Stimulated activated CD8-positive, alpha-beta memory T cell treated with anti-CD3 and anti-CD28 coated beads, Interleukin-4, amount 100 ng/mL, for 1 hour (primary cell): ENCODE measurements around the gene CDH24.

Experiments
- DNase-seq, 2 donors: peaks; one replicate each; pipeline ENCODE4 v3.0.0-alpha.2; 2020; ENCODE audit warnings: low read depth in 2 of 2, low spot score in 1 of 2

CDH24 gene

DNA sequence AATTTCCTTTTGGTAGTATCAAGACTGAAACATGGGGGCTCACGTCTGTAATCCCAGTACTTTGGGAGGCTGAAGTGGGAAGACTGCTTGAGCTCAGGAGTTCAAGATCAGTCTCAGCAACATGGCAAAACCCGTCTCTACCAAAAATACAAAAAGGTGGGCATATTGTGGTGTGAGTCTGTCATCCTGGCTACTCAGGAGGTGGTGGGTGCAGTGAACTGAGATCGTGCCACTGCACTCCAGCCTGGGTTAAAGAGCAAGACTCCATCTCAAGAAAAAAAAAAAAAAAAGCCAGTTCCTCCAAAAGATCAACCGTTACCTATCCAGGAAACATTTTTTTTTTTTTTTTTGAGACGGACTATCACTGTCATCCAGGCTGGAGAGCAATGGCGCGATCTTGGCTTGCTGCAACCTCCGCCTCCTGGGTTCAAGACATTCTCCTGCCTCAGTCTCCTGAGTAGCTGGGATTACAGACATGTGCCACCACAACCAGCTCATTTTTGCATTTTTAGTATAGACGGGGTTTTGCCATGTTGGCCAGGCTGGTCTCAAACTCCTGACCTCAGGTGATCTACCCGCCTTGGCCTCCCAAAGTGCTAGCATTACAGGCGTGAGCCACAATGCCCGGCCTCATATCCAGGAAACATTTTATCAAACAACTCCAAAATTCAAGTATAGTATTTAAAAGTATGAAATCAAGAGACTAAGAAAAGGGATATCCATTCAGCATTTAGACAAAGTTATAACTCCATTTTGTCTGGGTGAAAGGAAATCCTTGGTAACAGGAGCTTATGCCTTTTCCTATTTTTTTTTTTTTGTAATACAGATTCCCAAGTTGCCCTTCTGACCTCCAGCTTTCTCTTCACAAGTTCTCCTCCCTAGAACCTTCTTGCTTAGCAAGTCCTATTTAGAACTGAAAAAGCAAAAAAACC, 34.2 kb upstream of the CDH24 start:
- no peak for DNase-seq

DNA sequence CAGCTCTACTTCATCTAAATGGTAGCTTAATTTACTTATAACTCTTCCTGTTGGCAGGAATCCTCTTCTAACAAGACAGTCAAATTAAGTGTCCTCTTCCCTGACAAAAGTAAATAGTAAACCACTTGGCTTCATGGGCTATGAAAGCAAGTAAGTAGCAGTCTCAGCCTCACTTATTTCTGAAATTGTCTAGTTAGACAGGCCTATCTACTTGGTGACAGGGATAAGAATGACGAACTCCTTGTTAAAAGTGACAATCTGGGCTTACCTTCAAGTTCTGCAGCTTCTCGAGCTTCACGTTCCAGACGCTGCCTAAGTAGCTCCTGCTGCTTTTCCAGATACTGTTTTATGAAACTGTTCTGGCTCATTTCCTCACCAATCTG, 32.9 kb upstream of the CDH24 start:
- no peak for DNase-seq

DNA sequence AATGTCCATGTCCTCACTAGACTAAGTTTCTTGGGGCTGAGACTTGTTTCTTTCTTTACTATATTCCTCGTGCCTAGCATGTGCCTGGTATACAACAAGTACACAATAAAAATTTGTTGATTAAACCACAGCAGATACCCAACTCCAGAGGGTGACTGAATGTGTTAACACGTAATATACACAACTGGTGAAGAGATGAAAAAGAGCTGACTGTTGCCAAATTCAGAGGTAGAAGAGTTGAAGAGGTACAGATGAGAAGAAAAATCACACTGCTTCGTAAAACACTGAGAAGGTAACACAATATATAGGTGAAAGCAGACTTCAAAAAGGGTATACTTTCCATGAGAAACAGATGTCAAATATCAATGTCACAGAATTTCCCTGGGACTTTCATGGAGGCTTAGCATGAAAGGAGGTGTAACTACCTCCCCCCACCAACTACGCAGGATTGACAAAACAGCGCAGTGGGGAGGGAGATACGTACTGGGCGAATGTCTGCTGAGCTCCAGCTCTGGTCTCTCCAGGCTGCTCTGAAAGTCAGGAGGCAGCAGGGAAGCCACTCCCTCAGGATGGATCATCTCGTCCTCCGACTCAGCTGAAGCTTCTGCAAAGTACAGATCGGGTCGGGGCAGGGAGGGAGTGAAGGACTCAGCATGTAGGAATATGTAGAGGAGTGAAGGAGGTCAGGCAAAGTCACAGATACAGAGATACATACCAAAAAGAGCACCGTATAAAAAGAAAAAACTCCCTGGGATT, 32.4 kb upstream of the CDH24 start:
- DNase-seq: no peak

DNA sequence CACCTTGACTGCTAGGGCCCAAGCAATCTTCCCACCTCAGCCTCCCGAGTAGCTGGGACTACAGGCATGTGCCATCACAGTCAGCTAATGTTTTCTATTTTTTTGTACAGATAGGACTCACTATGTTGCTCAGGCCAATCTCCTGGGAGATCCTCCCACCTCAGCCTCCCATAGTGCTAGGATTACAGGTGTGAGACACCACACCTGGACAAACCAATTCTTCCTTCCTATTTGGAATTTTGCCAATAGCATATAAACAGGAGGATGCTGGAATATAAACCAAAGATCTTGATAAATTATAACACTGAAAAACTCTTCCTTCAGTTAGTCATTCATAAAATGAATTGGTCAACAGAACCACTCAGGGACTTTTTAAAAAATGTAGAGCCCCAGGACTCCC, 29.2 kb upstream of the CDH24 start:
- DNase-seq: no peak

DNA sequence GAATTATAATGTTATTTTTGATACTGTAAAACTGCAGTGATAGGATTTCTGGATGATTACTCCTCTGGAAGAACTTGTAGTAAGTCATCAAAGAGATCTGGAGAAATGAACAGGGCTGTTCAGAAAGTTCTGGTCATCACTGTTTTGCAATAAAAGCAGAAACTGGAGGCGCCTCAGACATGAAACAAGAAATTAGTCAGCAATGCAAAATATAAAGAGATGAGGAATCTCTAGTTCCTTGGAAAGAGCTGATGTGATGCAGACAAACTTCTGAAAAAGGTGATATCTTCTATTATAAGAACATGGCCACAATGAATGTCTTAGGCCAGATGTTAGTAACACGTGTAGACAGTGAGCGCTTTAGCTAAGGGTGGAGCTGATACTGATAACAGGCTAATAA, 28.1 kb upstream of the CDH24 start:
- no peak for DNase-seq

DNA sequence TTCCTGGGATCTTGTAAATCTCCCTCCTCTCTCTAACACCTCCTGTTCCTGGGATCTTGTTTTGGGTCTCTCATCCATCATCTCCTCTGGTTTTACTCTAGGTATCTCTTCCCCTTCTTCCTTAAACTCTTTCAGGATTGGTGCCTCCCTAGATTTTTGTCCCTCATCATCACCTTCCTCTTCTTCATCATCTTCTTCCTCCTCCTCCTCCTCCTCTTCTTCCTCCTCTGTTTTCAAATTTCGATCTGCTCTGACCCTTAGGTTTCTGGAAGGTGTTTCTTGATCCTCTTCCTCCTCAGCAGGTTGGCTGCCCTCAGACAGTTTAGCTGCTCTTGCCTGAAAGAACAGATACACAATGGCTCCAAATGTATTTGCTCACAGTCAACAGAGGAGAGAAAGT, 23.2 kb upstream of the CDH24 start:
- DNase-seq: no peak

DNA sequence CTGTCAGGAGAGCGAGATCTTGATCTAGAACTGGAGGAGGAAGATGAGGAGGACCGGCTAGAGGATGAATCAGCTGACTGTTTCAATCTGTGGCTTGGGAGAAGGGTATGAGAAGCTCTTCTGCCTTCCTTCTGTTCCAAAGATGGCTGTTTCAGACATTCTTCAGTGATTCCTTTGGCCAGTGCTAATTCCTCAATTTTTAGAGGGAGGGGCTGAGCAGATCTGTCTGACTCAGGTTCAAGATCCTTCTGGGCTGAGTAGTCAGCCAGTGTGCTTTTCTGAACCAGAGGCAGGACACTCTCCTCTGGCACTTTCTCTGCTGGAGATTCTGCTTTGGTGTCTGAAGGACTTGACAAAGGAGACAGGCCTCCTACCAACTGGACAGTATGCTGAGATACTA, 22.4 kb upstream of the CDH24 start:
- DNase-seq: no peak

DNA sequence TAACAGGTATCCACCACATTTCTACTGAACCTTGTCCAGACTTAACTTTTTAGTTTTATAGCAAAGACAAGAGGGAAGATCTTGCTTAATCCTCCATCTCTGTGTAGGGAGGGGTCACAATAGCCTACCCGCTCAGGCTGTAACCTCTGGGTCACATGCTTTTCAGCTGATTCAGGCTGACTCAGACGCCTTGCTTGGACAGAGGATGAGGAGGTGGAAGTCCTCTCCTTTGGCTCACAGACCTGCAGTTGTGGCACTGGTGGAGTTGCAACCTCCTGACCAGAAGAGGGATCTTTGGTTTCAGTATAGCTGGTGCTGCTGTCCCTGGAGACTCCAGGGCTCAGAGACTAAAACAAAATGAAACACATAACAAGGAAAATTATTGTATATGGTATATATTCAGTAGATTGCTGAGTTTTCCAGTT, 21.4 kb upstream of the CDH24 start:
- DNase-seq: no peak

DNA sequence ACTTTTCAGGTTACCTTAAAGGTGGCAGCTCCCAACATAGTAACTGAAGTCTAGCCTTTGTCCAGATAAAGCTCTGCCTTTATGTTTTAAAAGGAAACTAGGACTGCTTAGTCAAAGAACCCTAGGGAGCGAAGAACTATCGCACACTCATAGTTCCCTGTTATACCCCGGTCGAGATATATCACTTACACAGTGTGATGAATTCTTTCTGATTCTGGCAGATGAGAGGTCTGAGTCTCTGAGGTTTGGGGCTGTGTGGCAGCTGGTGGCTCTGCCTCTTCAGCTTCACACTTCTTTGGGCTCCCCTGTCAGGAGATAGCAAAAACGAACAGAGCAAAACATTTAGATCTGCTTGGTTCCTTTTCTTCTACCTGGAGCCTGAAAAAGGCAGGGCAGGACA, 20.6 kb upstream of the CDH24 start:
- no peak for DNase-seq

DNA sequence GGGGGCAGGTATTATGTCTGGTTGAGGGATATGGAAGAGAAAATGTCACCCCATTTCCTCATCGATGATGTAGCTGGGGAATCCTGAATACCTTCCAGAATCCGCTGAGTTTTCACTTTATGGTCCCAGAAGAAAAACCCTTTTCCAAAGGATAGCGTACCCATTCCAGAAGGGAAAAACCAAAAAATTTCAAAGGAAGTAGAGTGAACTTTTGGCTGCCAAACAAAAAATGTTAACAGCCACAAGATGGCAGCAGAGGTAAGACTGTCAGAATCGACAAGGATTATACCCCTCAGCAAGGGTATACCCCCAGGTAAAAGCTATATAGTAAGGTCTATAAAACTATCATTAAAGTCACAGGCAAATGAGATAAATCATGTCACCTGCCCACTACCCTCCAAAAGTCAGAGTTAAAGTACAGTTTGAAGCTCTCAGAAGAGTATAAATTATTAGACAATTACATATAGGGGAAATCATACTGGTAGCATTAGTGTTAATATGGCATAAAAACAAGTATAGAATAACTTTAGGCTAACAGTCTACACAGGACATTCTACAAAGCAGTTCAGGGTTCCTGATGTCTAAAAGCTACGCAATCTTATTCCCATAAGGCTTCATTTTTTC, 19.6 kb upstream of the CDH24 start:
- DNase-seq: no peak

DNA sequence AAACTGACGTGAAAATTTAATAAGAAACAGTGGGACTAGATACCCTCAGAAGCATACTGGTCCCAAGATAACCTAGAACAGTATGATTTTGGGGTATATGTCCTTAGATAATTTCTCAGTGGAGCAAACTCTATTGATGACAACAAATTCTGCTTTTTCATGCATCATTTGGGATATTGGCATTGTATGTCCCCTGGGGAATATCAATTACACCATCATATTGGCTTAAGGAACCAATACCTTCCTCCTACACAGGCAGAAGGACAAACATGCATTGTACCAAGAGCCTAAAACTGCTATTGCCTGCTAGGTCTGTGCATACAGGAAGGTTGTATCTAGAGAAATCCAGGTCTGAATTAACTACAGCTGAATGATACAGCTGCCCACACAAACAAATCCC, 17.6 kb upstream of the CDH24 start:
- no peak for DNase-seq

DNA sequence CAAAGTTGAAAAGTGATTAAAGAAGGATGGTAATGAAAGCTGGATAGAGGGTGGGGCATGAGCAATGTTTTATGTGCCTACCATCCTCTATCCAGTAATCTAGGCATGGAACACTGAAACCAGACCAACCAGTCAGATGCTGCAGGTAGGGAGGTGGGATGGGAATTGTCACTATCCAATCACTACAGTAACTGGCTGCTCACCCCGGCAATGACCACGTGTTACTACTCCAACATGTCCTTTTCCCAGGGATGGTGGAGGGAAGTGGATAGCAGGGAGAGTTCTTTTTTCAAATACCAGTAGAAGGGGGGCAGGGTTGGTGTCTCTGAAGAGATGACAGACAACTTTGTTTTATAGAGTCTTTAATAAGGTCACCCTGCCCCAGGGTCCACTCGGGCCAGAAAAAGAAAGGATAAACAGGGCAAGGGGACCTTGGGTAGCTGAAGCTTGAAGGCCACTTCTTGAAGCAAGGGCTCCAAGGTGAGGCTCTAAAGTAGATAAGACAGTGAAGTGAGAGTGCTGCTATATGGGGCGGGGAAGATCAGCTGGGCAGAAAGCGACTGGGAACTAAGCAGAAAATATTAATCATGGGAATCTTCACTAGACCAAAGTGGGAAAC, 14.7 kb upstream of the CDH24 start:
- DNase-seq: no peak

DNA sequence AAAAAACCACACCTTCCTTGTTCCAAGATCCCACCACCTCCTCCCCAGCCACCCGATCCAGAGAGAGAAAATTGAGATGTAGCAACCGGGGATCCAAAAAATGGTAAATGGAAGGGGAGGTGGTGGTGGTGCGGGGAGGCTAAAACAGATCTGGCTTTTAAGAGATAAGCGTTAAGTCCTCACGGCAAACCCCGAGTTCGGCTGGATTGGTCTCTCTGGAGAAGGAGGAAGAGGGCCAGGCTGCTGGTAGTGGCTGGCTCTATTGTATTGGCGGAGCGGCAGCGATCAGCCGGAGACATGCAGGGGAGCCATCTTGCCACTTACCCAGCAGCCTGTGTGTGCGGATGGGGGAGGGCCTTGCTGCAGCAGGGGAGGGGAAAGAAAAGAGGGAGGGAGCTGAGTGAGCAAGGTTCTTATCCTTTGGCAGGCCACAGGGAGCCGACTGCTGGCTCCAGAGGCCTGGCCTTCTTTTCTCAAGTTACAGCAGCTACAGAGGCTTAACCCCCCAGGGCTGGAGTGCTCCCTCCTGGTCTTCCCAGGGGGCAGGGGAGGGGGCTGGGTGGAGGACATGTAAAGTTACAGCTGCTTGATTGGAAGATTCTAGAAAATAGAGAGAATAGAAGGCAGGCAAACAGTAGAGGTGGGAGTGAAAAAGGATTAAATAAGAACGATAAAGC, 14.1 kb upstream of the CDH24 start:
- peak; percentile 28 to 43 for DNase-seq

DNA sequence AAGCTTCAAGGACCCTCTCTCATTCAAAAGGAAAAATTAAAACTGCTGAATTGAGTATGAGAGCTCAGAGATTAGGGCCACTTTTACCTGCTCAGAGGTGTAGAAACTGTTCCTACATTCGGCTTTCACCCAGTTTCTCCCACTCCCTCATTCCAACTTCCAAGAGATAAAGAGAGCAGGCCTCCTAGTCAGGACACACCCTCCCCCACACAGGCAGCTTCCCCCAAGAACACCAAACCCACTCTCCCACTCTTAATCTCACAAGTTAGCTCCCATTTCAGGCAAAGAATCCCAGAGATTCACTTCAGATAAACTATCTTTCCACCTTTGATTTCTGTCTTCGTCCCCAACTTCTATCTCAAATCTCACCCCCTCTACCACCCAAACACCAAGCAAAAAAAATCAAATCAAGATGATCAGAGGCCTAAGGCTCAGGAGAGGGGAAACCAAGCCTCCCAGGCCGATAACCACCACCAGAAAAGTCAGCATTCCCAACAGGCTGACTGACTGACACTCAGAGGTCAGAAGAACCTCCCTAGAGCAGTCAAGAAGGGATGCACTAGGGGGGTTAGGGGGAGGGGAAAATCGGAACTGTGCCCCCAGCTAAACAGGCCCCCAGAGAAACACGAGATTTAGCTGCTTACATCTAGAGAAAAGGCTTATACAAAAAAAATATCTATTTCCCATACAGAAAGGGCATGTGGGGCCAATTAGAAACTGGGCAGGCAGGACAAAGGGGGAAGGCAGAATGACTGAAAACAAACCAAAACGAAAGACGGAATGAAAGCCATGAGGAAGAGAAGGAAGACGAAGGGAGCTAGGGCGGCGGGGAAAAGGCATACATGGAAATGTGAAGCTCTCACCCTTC, 13.2 kb upstream of the CDH24 start:
- DNase-seq: no peak

DNA sequence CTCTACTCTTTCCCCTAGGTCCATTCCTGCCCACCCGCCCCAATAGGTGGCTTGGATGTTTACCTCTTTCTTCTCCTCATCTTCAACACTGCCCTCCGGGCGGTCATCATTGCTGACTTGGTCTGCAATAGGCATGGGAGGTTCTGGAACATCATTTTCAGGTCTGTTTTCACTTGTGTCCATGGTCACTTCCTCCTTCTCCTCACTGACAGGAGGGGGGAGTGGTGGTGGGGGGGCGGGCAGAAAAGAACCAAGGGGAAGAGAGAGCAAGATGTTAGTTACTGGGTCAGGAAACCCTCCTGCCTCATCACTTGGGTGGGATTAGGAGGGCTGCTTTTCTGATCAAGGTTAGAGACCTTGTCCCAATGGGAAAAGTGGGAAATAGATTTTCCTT, 12.1 kb upstream of the CDH24 start:
- no peak for DNase-seq

DNA sequence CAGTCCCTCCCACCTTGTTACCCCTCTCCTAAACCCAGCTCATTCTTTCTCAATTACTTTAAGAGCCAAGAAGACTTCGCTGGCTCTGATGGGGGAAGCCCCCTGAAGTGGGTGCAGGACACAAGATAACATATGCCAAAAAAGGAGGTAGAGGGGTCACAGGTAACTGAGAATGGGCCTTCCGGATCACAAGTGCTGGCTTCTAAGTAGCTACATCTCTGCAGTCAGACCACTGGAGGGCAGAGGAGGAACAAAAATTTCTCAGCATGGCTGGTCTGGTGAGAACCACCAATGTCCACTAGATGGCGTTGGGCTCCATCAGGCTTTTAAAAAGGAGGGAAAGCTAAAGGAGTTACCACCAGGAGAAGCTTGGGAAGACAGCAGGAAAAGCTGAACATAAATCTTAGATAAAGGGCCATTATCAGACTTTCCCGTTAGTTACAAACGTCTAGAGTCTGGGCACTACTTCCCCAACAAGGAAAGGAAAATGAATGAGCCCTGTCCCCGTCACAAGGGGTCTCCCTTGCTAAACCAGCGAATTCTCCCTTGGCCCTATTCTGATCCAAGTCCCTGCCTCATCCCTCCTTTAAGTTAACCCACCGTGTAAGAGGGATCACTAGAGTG, 11.6 kb upstream of the CDH24 start:
- DNase-seq: peak; percentile 27 to 37

DNA sequence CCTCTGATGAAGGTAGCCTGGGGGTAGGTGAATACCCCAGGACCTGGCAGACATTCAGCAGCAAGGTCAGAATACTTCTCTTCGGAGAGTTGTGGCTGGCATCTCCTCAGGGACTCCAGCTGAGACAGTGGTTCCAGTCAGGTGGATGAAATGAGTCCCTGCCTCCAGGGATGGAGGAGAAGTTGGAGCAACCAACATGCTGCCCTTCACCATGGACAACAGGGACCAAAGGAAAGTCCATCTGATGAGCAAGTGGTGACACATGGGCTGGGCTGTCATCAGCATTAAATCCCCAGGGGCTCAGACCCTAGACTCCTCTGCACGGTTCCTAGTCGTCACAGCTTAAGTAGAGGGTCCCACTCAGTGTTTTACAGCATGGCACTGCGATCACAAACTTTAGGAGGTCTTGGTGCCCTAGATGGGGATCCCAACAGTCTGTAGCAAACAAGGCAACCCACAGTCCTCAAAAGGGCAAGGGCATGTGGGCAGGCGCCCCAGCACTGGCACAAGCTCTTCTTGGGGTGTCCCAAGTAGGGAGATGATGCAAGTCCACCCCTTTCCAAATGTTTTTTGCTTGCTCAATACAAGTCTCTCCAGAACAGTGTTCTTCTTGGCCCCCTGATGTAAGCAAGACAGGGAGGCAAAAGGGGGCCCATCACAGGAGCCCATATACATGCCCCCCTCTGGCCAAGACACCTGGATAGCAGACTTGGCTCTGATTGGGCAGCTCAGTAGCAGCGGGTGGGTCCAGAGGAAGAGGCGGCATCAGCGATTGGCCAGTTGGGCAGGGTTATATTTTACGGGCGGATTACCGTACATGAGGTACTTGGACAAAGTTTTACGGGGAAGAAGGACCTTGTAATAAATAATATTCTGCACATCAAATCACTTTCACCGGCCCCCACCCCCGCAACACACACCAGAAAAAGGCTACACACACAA, 10.8 kb upstream of the CDH24 start:
- DNase-seq: no peak
